Measurements from ENCODE around the gene SDK1.

SDK1 gene

DNA sequence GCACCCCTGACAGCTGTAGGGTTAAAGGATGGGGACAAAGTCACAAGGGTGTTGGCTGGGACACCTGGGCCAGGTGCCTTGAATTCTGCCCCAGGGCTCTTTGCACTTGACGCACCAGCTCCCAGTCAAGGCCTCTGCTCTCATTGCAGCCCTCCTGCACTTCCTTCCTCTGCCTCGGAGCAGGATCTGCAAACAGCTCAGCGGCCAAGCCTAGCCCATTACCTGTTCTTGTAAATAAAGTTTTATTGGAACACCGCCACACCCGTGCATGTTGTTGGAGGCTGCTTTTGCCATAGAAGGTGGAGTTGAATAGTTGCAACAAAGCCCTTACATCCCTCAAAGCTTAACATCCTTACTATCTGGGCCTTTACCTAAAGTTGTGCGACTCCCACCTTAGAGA is 897.2 kb downstream of the SDK1 start:
- TF ChIP-seq, protein P1, sequence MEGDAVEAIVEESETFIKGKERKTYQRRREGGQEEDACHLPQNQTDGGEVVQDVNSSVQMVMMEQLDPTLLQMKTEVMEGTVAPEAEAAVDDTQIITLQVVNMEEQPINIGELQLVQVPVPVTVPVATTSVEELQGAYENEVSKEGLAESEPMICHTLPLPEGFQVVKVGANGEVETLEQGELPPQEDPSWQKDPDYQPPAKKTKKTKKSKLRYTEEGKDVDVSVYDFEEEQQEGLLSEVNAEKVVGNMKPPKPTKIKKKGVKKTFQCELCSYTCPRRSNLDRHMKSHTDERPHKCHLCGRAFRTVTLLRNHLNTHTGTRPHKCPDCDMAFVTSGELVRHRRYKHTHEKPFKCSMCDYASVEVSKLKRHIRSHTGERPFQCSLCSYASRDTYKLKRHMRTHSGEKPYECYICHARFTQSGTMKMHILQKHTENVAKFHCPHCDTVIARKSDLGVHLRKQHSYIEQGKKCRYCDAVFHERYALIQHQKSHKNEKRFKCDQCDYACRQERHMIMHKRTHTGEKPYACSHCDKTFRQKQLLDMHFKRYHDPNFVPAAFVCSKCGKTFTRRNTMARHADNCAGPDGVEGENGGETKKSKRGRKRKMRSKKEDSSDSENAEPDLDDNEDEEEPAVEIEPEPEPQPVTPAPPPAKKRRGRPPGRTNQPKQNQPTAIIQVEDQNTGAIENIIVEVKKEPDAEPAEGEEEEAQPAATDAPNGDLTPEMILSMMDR (conservative IDR thresholded peaks at IDR 0.05; ENCODE audit: control insufficient read depth, insufficient read depth, low read depth, low read length) = no peak
- H3K4me3 ChIP-seq (ENCODE audit: control insufficient read depth, low read depth, low read length) = no peak overlapping the region

DNA sequence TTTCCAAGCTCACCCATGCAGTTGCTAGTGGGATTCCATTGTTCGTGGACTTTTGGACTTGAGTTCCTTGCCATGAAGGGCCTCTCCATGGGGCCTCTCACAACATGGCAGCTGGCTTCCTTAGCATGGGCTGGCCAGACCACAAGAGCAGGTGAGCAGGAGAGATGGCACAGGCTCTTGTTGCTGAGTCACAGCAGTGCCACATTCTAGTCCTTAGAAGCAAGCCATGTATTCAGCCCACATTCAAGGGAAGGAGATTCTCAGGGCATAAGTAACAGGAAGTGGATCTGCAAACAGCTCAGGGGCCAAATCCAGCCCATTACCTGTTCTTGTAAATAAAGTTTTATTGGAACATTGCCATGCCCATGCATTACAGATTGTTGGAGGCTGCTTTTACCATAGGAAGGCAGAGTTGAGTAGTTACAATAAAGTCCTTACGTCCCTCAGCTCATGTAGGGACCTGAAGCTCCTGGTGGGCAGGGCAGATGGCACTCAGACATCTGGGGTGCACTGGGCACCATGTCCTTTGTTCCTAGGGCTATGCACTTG is 899.6 kb downstream of the SDK1 start:
- H3K4me3 ChIP-seq (ENCODE audit: control insufficient read depth, low read depth, low read length) = no peak overlapping the region
- no peak for DNase-seq (ENCODE audit: low read depth)
- TF ChIP-seq, protein P1 (conservative IDR thresholded peaks at IDR 0.05; ENCODE audit: control insufficient read depth, insufficient read depth, low read depth, low read length) = no peak

More for the DNA sequence above, 897.2 kb downstream of the SDK1 start:
- no peak for DNase-seq (ENCODE audit: low read depth)

DNA sequence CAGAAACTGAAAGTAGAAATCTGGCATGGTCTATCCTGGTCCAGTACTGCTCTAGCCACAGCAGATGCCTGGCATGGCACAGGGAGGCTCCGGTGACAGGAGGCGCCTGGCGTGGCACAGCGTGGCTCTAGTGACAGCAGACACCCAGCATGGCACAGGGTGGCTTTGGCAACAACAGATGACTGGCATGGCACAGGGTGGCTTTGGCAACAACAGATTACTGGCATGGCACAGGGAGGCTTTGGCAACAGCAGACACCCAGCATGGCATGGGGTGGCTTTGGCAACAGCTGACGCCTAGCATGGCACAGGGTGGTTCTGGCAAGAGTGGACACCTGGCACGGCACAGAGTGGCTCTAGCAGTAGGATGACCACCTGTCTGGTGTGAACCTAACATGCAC is 900.5 kb downstream of the SDK1 start:
- DNase-seq (ENCODE audit: low read depth) = no peak
- TF ChIP-seq, protein P1 (conservative IDR thresholded peaks at IDR 0.05; ENCODE audit: control insufficient read depth, insufficient read depth, low read depth, low read length) = no peak
- H3K4me3 ChIP-seq (ENCODE audit: control insufficient read depth, low read depth, low read length) = no peak overlapping the region

DNA sequence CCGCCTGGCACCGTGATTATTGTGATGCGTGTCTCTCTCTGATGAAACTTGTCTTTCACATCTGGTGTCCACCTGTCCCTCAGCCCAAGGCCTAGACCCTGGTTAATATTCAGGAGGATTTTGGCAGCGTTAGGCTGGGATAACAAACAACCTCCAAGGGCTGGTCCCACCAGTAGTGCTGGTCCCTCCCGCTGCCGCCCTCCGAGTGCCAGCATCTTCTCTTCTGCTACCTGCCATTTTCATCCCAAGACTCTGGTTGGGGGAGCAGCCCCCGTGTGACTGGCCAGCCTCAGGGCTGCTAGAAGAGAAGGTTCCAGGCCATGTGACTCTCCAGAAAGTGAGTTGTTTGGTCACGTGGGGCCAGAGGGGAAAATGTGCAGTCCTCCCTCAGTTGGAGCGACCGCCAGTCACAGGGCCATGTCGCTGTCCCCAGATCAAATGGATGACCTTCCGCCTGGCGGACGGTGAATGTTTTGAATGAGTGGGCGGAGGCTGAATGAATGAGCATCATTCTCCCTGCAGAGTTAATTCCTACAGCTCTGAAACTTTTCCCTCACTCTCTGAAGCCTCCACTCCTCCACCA is 901.2 kb downstream of the SDK1 start:
- H3K4me3 ChIP-seq (ENCODE audit: control insufficient read depth, low read depth, low read length) = no peak overlapping the region
- no peak for DNase-seq (ENCODE audit: low read depth)
- TF ChIP-seq, protein P1 (conservative IDR thresholded peaks at IDR 0.05; ENCODE audit: control insufficient read depth, insufficient read depth, low read depth, low read length) = no peak

DNA sequence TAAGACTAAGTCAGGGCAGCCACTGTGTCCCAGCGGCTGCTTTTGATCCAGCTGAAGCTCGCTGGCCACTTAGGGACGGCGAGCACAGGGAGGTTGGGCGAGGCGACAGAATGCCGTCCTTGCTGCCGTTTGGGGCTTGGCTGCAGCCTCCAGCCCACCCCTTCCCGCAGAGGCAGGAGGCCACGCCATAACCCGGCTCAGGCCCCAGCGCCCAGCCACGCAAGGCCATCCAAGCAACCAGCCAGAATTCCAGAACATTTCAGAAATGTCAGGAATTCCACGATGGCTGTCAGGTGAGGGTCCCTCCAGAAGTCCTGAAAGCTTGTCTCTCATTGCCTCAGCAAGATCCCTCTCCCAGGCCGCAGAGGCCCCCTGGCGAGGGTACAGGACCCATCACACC is 901.9 kb downstream of the SDK1 start:
- no peak for DNase-seq (ENCODE audit: low read depth)
- TF ChIP-seq, protein P1 (conservative IDR thresholded peaks at IDR 0.05; ENCODE audit: control insufficient read depth, insufficient read depth, low read depth, low read length) = no peak
- H3K4me3 ChIP-seq (ENCODE audit: control insufficient read depth, low read depth, low read length) = no peak overlapping the region

DNA sequence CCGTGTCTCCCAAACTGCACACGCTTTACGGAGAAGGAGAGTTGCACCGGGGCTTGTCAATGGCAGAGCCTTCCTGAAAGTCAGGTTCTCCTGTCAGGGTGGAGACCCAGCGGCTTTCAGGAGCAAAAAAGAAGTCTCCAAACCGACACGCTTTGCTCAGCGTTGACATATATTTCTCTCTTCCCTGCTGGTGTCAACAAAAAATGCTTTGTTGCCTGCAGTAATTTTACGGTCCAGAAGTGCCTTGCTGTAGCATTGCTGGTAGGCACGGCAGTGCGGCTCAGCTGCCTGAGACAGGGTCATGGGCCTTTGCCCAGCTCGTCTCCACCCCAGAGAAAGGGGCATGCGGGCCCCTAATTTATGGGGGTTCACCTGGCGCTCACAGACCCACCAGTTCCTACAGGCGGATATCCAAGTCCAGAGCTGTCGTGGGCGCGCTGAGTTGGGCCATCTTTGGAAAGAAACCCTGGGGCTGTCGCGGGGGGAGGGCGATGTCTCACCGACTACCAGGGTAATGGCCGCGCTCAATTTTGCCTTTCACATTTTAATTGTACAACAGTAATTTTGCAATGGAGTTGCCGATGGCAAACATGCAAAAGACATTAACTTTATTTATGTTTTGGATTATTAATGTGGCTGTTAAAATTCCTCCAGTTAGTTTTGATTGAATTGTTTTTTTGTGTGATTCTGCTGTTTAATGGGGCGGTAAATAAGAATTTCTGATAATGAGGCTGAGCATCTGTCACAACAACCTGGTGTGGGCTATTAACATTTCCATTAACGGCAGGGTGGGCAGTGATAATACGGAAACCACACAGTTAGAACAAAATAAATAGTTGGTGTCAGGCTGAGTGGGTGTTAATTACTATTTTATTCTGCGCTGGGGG is 902.8 kb downstream of the SDK1 start:
- TF ChIP-seq, protein P1 (conservative IDR thresholded peaks at IDR 0.05; ENCODE audit: control insufficient read depth, insufficient read depth, low read depth, low read length) = no peak
- H3K4me3 ChIP-seq (ENCODE audit: control insufficient read depth, low read depth, low read length) = no peak overlapping the region
- no peak for DNase-seq (ENCODE audit: low read depth)

All from fibroblast of mammary gland (primary cell).